Spleen (tissue), 7 donors: ENCODE results near the gene KRT85.

Experiments used
- CTCF ChIP-seq, 11 experiments: fragments of 200-600 bp in 7 of 11; fragments of 450-650 bp in 4 of 11; sonication (generic) in 4 of 11; IDR thresholded peaks in 8 of 11; conservative IDR thresholded peaks in 3 of 11; 1 replicate in 7 of 11; 2 replicates in 4 of 11; pipeline versions ENCODE4 v1.4.0 to v1.8.0; 2016 to 2021; ENCODE audit warnings: antibody characterized with exemption in 11 of 11, inconsistent platforms in 4 of 11, mild to moderate bottlenecking in 1 of 11
- POLR2A ChIP-seq, 3 donors: fragments of 450-650 bp; IDR thresholded peaks; one replicate each; pipeline ENCODE4 v1.5.1; 2017; ENCODE audit warnings: antibody characterized with exemption in 3 of 3, mild to moderate bottlenecking in 1 of 3
- POLR2AphosphoS5 ChIP-seq, 3 donors: sonication (generic); formaldehyde crosslinking; IDR thresholded peaks; one replicate each; pipeline ENCODE4 v1.5.1; 2017; ENCODE audit warnings: antibody characterized with exemption in 3 of 3
- donor health status: DM: no; HTN: no; CAD: no; lungs with moderate emphysema.
- donor health status: DM: no; HTN: no; CAD: no.
- donor health status: DM: no; HTN: no; CAD: no.

GRCh38 chr12:52333321-52333720 lies 34.0 kb downstream of the KRT85 start:
- TF ChIP-seq CTCF (IDR thresholded peaks at IDR 0.05 in 8 of 11, conservative IDR thresholded peaks at IDR 0.05 in 3 of 11) (no peak), POLR2AphosphoS5 (IDR thresholded peaks at IDR 0.05) (no peak), POLR2A (IDR thresholded peaks at IDR 0.05) (no peak)
